ENCODE measurements around the gene TLCD3A. TPM values are rescaled to one million over a fixed set of nuclear protein-coding genes. Genes with fewer than 3 reads are reported as not detected.

The TLCD3A gene
- total RNA-seq, 2 experiments from 2014 or later: 8.3 to 11.7 TPM

- no peak for DNase-seq (ENCODE audit: low spot score)
- no peak overlapping the region for H3K4me2 ChIP-seq (ENCODE audit: low read length)
- intact Hi-C loops (cut with micrococcal nuclease; ENCODE audit: unreplicated experiment): no loop called here
- H2AFZ ChIP-seq (ENCODE audit: low read length): no peak overlapping the region
- no peak overlapping the region for H3K27ac ChIP-seq (ENCODE audit: low read depth, low read length, poor library complexity, severe bottlenecking)
- no peaks in the 10 kb centered on the region for H3K9me3 ChIP-seq (ENCODE audit: low read length)
- CTCF ChIA-PET (ENCODE audit: unreplicated experiment): no interaction called here
- no peaks in the 10 kb centered on the region for H3K4me1 ChIP-seq (ENCODE audit: insufficient read depth, low read length, poor library complexity, severe bottlenecking)
- POLR2A ChIA-PET: no interaction called here
- H3K4me3 ChIP-seq (ENCODE audit: low read depth, low read length, poor library complexity, severe bottlenecking): no peak overlapping the region
- H3K9me2 ChIP-seq (ENCODE audit: insufficient read depth, low read length): no peaks in the 10 kb centered on the region
- no TSS peak for BruUV-seq (replicated peaks)
- TF ChIP-seq CTCF (conservative IDR thresholded peaks at IDR 0.05; ENCODE audit: low read length): no peak
- no peaks in the 10 kb centered on the region for H4K20me1 ChIP-seq (ENCODE audit: insufficient read depth, low read length)
- H3K36me3 ChIP-seq (ENCODE audit: insufficient read depth, low read length): peaks cover 24% of the 10 kb centered on the region
- no peaks in the 10 kb centered on the region for H3K79me2 ChIP-seq (ENCODE audit: insufficient read depth, low read depth, low read length)
Measured at GRCh38 chr17:683499-684254, 48.7 kb upstream of the TLCD3A start.

- BruUV-seq (replicated peaks): no TSS peak
- TF ChIP-seq EZH2phosphoT487 (IDR thresholded peaks at IDR 0.05; ENCODE audit: borderline replicate concordance, low read depth, low read length) (no peak), CTCF (conservative IDR thresholded peaks at IDR 0.05; ENCODE audit: low read length) (no peak)
- POLR2A ChIA-PET: no interaction called here
- CTCF ChIA-PET (ENCODE audit: unreplicated experiment): no interaction called here
- no peaks in the 10 kb centered on the region for H3K9me3 ChIP-seq (ENCODE audit: low read length)
- H3K4me3 ChIP-seq (ENCODE audit: low read depth, low read length, poor library complexity, severe bottlenecking): no peak overlapping the region
- H3K79me2 ChIP-seq (ENCODE audit: insufficient read depth, low read depth, low read length): no peaks in the 10 kb centered on the region
- peaks cover 30% of the 10 kb centered on the region for H3K36me3 ChIP-seq (ENCODE audit: insufficient read depth, low read length)
- H2AFZ ChIP-seq (ENCODE audit: low read length): no peak overlapping the region
- no peaks in the 10 kb centered on the region for H3K9me2 ChIP-seq (ENCODE audit: insufficient read depth, low read length)
- no peak overlapping the region for H3K4me2 ChIP-seq (ENCODE audit: low read length)
- no peak overlapping the region for H3K27ac ChIP-seq (ENCODE audit: low read depth, low read length, poor library complexity, severe bottlenecking)
- intact Hi-C loops (cut with micrococcal nuclease; ENCODE audit: unreplicated experiment): no loop called here
- H4K20me1 ChIP-seq (ENCODE audit: insufficient read depth, low read length): no peaks in the 10 kb centered on the region
- DNase-seq (ENCODE audit: low spot score): no peak
- no peaks in the 10 kb centered on the region for H3K4me1 ChIP-seq (ENCODE audit: insufficient read depth, low read length, poor library complexity, severe bottlenecking)
Measured at GRCh38 chr17:685006-685405, 47.4 kb upstream of the TLCD3A start.
